H1 (cell line): ENCODE results near the gene PNRC1. TPM values are rescaled to one million over a fixed set of nuclear protein-coding genes. Genes with fewer than 3 reads are reported as not detected.
A peak's percentile ranks its signal among the peaks of the same experiment; 100 is the strongest.

Source experiments
- CTCF ChIA-PET: fragments of 300-600 bp; sonication (Branson Sonifier 250); formaldehyde crosslinking; loops from one replicate; lab custom pipeline; 2021; ENCODE audit not compliant: partially characterized antibody; lab: Charles Lee
- POLR2A ChIA-PET: fragments of 300-600 bp; sonication (Branson Sonifier 250); formaldehyde crosslinking; loops from one replicate; lab custom pipeline; 2021; ENCODE audit warnings: inconsistent platforms; ENCODE audit not compliant: partially characterized antibody; lab: Charles Lee
- DNase-seq, 2 experiments: peaks; one replicate each; pipeline versions ENCODE4 v3.0.0 to v3.0.0-alpha.2; 2010 to 2022; ENCODE audit warnings: low spot score in 2 of 2, low read depth in 1 of 2, mixed read lengths in 1 of 2
- FAIRE-seq: peaks from 2 replicates; lab custom pipeline; 2011; peaks lifted over from hg19 to GRCh38; lab: Jason Lieb, UNC
- H2AFZ ChIP-seq: 2 replicates; pipeline ENCODE4 v1.8.1; 2012; ENCODE audit warnings: low read length, inconsistent platforms
- H2AK5ac ChIP-seq: 2 replicates; pipeline ENCODE4 v1.6.1; 2013; ENCODE audit warnings: low read depth, low read length
- H2BK120ac ChIP-seq: replicated peaks from 2 replicates; pipeline ENCODE3; 2013; ENCODE audit warnings: low read depth, low read length, inconsistent platforms
- H2BK12ac ChIP-seq: 2 replicates; pipeline ENCODE4 v1.6.1; 2013; ENCODE audit warnings: low read depth, low read length
- H2BK15ac ChIP-seq: 2 replicates; pipeline ENCODE4 v1.6.1; 2013; ENCODE audit warnings: low read length
- H2BK20ac ChIP-seq: 2 replicates; pipeline ENCODE4 v1.6.1; 2013; ENCODE audit warnings: low read length
- H2BK5ac ChIP-seq: 2 replicates; pipeline ENCODE4 v1.6.1; 2013; ENCODE audit warnings: low read depth, low read length
- H3K14ac ChIP-seq: 2 replicates; pipeline ENCODE4 v1.6.1; 2013; ENCODE audit warnings: inconsistent platforms; ENCODE audit not compliant: insufficient read length
- H3K18ac ChIP-seq: 2 replicates; pipeline ENCODE4 v1.6.1; 2013; ENCODE audit warnings: low read length; ENCODE audit errors: extremely low read depth
- H3K23ac ChIP-seq: 2 replicates; pipeline ENCODE4 v1.6.1; 2013; ENCODE audit warnings: inconsistent platforms; ENCODE audit not compliant: insufficient read length
- H3K23me2 ChIP-seq: 2 replicates; pipeline ENCODE4 v1.6.1; 2013; ENCODE audit warnings: low read depth, low read length
- H3K27ac ChIP-seq: 2 replicates; pipeline ENCODE4 v1.6.1; 2011; ENCODE audit warnings: low read depth, low read length, inconsistent platforms
- H3K27me3 ChIP-seq, 4 experiments: replicated peaks in 1 of 4; 1 replicate in 1 of 4; 2 replicates in 3 of 4; pipeline versions ENCODE4 v1.6.1 to v1.8.1; 2011 to 2013; ENCODE audit warnings: low read length in 3 of 4, mild to moderate bottlenecking in 3 of 4, inconsistent platforms in 2 of 4, mixed read lengths in 2 of 4, moderate library complexity in 1 of 4; ENCODE audit not compliant: control insufficient read depth in 3 of 4, insufficient read depth in 3 of 4; ENCODE audit errors: extremely low read depth in 1 of 4
- H3K36me3 ChIP-seq, 4 experiments: 2 replicates each; pipeline versions ENCODE4 v1.6.1 to v1.8.1; 2011 to 2013; ENCODE audit warnings: mild to moderate bottlenecking in 4 of 4, low read length in 3 of 4, moderate library complexity in 2 of 4, control low read depth in 1 of 4, inconsistent platforms in 1 of 4; ENCODE audit not compliant: insufficient read depth in 4 of 4, control insufficient read depth in 2 of 4
- H3K4ac ChIP-seq: replicated peaks from 2 replicates; pipeline ENCODE3; 2013; ENCODE audit warnings: low read length, low read depth, mixed read lengths, inconsistent platforms; ENCODE audit not compliant: insufficient read length
- H3K4me1 ChIP-seq, 4 experiments: replicated peaks in 1 of 4; 1 replicate in 1 of 4; 2 replicates in 3 of 4; pipeline versions ENCODE4 v1.6.1 to v1.8.1; 2011 to 2013; ENCODE audit warnings: low read length in 3 of 4, inconsistent platforms in 2 of 4, mixed read lengths in 1 of 4; ENCODE audit not compliant: insufficient read depth in 4 of 4, control insufficient read depth in 3 of 4
- H3K4me2 ChIP-seq, 2 experiments: 2 replicates each; pipeline versions ENCODE4 v1.6.1 to v1.8.1; 2011 to 2013; ENCODE audit warnings: low read depth in 2 of 2, low read length in 2 of 2, control low read depth in 1 of 2, inconsistent platforms in 1 of 2, mild to moderate bottlenecking in 1 of 2; ENCODE audit not compliant: insufficient read depth in 1 of 2
- H3K4me3 ChIP-seq, 4 experiments: fragments of 200-600, 300-600 bp in 1 of 4; sonication (generic), shearing (Covaris generic), sonication (Bioruptor Twin) in 1 of 4; 2 replicates each; pipeline versions ENCODE4 v1.5.1 to v1.8.1; 2011 to 2016; ENCODE audit warnings: low read length in 4 of 4, low read depth in 3 of 4, control low read depth in 2 of 4, inconsistent platforms in 2 of 4, mild to moderate bottlenecking in 2 of 4, mixed read lengths in 1 of 4, moderate library complexity in 1 of 4; ENCODE audit not compliant: insufficient read depth in 2 of 4; ENCODE audit errors: extremely low read depth in 1 of 4
- H3K56ac ChIP-seq: replicated peaks from 2 replicates; pipeline ENCODE3; 2013; ENCODE audit warnings: low read depth, mild to moderate bottlenecking, mixed read lengths, low read length, inconsistent platforms; ENCODE audit not compliant: insufficient read length
- H3K79me1 ChIP-seq: 2 replicates; pipeline ENCODE4 v1.6.1; 2013; ENCODE audit warnings: low read depth, low read length, control low read depth
- H3K79me2 ChIP-seq, 2 experiments: 2 replicates each; pipeline versions ENCODE4 v1.6.1 to v1.8.1; 2012 to 2013; ENCODE audit warnings: low read length in 2 of 2, mild to moderate bottlenecking in 2 of 2, inconsistent platforms in 1 of 2; ENCODE audit not compliant: insufficient read depth in 2 of 2, control insufficient read depth in 1 of 2
- H3K9ac ChIP-seq, 4 experiments: replicated peaks in 1 of 4; 1 replicate in 1 of 4; 2 replicates in 3 of 4; pipeline versions ENCODE4 v1.6.1 to v1.8.1; 2011 to 2013; ENCODE audit warnings: low read depth in 3 of 4, low read length in 3 of 4, control low read depth in 2 of 4, mild to moderate bottlenecking in 2 of 4, moderate library complexity in 2 of 4, inconsistent platforms in 1 of 4; ENCODE audit errors: extremely low read depth in 1 of 4
- H3K9me3 ChIP-seq, 2 experiments: 2 replicates each; pipeline versions ENCODE4 v1.6.1 to v1.8.1; 2012 to 2013; ENCODE audit warnings: mild to moderate bottlenecking in 2 of 2, moderate library complexity in 2 of 2, control low read depth in 1 of 2, inconsistent platforms in 1 of 2, low read depth in 1 of 2, low read length in 1 of 2, mixed read lengths in 1 of 2; ENCODE audit not compliant: insufficient read depth in 2 of 2
- H4K20me1 ChIP-seq, 2 experiments: replicated peaks in 1 of 2; 2 replicates each; pipeline versions ENCODE3 to v1.8.1; 2011 to 2013; ENCODE audit warnings: inconsistent platforms in 2 of 2, low read length in 2 of 2, mild to moderate bottlenecking in 1 of 2; ENCODE audit not compliant: insufficient read depth in 2 of 2, control insufficient read depth in 1 of 2
- H4K5ac ChIP-seq: 2 replicates; pipeline ENCODE4 v1.6.1; 2013; ENCODE audit warnings: low read length, low read depth, mixed read lengths, inconsistent platforms; ENCODE audit not compliant: insufficient read length
- H4K8ac ChIP-seq: 2 replicates; pipeline ENCODE4 v1.8.0; 2013; ENCODE audit warnings: mild to moderate bottlenecking, moderate library complexity, low read length, inconsistent platforms; ENCODE audit not compliant: insufficient read depth; ENCODE audit errors: extremely low read depth
- H4K91ac ChIP-seq: replicated peaks from 2 replicates; pipeline ENCODE3; 2013; ENCODE audit warnings: low read length, mixed read lengths, inconsistent platforms; ENCODE audit not compliant: insufficient read length
- ATF3 ChIP-seq: IDR thresholded peaks from 2 replicates; pipeline ENCODE4 v1.6.1; 2011; ENCODE audit warnings: low read depth, mild to moderate bottlenecking, low read length; ENCODE audit not compliant: insufficient read depth
- BCL11A ChIP-seq, 2 experiments: IDR thresholded peaks; one replicate each; pipeline ENCODE4 v1.6.1; 2011; ENCODE audit warnings: low read depth in 2 of 2, low read length in 2 of 2, mild to moderate bottlenecking in 2 of 2
- CBX5 ChIP-seq: fragments of 300-800, 300-1000 bp; sonication (generic); IDR thresholded peaks from 2 replicates; pipeline ENCODE4 v1.7.1; 2016; ENCODE audit warnings: antibody characterized with exemption, low read length, low read depth
- CHD2 ChIP-seq: IDR thresholded peaks from 2 replicates; pipeline ENCODE4 v1.6.1; 2012; ENCODE audit warnings: low read length, improper control_type of control experiment
- CREB1 ChIP-seq: IDR thresholded peaks from 2 replicates; pipeline ENCODE4 v1.6.1; 2012; ENCODE audit warnings: inconsistent platforms
- EGR1 ChIP-seq: IDR thresholded peaks from 2 replicates; pipeline ENCODE4 v1.6.1; 2011; ENCODE audit warnings: low read depth, low read length, borderline replicate concordance
- EZH2 ChIP-seq: fragments of 200-600 bp; sonication (generic); IDR thresholded peaks from 2 replicates; pipeline ENCODE4 v1.7.1; 2012; ENCODE audit warnings: low read depth, mild to moderate bottlenecking, moderate library complexity, low read length, inconsistent platforms; ENCODE audit not compliant: severe bottlenecking
- KDM1A ChIP-seq: fragments of 200-600, 300-600 bp; sonication (generic); IDR thresholded peaks from 2 replicates; pipeline ENCODE4 v1.7.1; 2016; ENCODE audit warnings: mild to moderate bottlenecking, low read length, borderline replicate concordance
- NRF1 ChIP-seq: IDR thresholded peaks from 2 replicates; pipeline ENCODE4 v1.6.1; 2011; ENCODE audit warnings: mild to moderate bottlenecking, low read depth, low read length, improper control_type of control experiment
- RBBP5 ChIP-seq: IDR thresholded peaks from 2 replicates; pipeline ENCODE4 v1.7.1; 2012; ENCODE audit warnings: low read depth, mild to moderate bottlenecking, inconsistent platforms, low read length, moderate library complexity, borderline replicate concordance
- SP1 ChIP-seq: IDR thresholded peaks from 2 replicates; pipeline ENCODE4 v1.6.1; 2011; ENCODE audit warnings: low read depth, low read length
- SP4 ChIP-seq: IDR thresholded peaks from 2 replicates; pipeline ENCODE4 v1.6.1; 2012; ENCODE audit warnings: low read length, inconsistent platforms
- TAF1 ChIP-seq: IDR thresholded peaks from 2 replicates; pipeline ENCODE4 v1.6.1; 2011; ENCODE audit warnings: mild to moderate bottlenecking, low read depth, low read length
- YY1 ChIP-seq: IDR thresholded peaks from 2 replicates; pipeline ENCODE4 v1.6.1; 2011; ENCODE audit warnings: low read depth, mild to moderate bottlenecking, low read length
- WGBS, 2 experiments: shearing (Covaris generic) in 1 of 2; methylation state at CpG; one replicate each; pipeline versions ENCODE4 v1.1.6 to v1.1.7; 2013 to 2015; ENCODE audit warnings: low lambda C conversion rate in 2 of 2, mixed read lengths in 2 of 2, inconsistent platforms in 1 of 2, low coverage in 1 of 2, missing lambda C conversion rate in 1 of 2; ENCODE audit not compliant: insufficient replicate concordance in 2 of 2, insufficient coverage in 1 of 2, insufficient read length in 1 of 2; ENCODE audit errors: extremely low coverage in 1 of 2, missing lambda C conversion rate in 1 of 2; 5-methylcytosine and 5-hydroxymethylcytosine counted together
- polyA plus RNA-seq, 7 experiments: library from polyadenylated mRNA; depleted of rRNA in 3 of 7; stranded (reverse) in 5 of 7; unstranded in 2 of 7; fragments of >200 nt in 5 of 7; fragments of 200-250 nt in 2 of 7; gene quantifications; 1 replicate in 5 of 7; 2 replicates in 1 of 7; 4 replicates in 1 of 7; pipeline versions ENCODE4 v1.2.1 to v1.2.3, GENCODE V29; 2011 to 2013; ENCODE audit warnings: missing spikeins in 2 of 7, mixed read lengths in 2 of 7
- total RNA-seq: library from RNA; stranded (reverse); fragmentation: NEBNext Ultra II Directional; extraction: Animal tissue kit (Norgen Biotek cat#: 25700); gene quantifications from 2 replicates; pipeline ENCODE4 v1.2.1, GENCODE V29; 2021

PNRC1 gene
- total and polyA plus RNA-seq, 2 of the 8 experiments (the other 6 are each of a cell fraction or from before 2014, with no cell fraction given), result 6.3 to 48.5 TPM

- Histone ChIP-seq H3K36me3 (no peaks in the 10 kb centered on the region), H4K91ac (no peak overlapping the region), H4K5ac (no peak overlapping the region), H3K4me3 (no peak overlapping the region), H3K9ac (no peak overlapping the region), H2BK5ac (no peak overlapping the region), H3K56ac (no peak overlapping the region), H3K18ac (no peak overlapping the region), H2AFZ (0 out of 2 replicates have a peak overlapping the region, but pooled peaks have one; percentile 47), H4K20me1 (no peaks in the 10 kb centered on the region), H2AK5ac (no peak overlapping the region), H3K4ac (no peak overlapping the region), H3K23ac (no peak overlapping the region), H3K27ac (no peak overlapping the region), H3K27me3 (no peaks in the 10 kb centered on the region), H4K8ac (no peak overlapping the region), H3K23me2 (no peaks in the 10 kb centered on the region), H2BK120ac (no peak overlapping the region), H3K9me3 (no peaks in the 10 kb centered on the region), H3K4me1 (no peaks in the 10 kb centered on the region), H2BK20ac (no peak overlapping the region), H3K79me1 (no peaks in the 10 kb centered on the region), H3K79me2 (no peaks in the 10 kb centered on the region), H3K14ac (no peak overlapping the region), H2BK12ac (no peak overlapping the region), H2BK15ac (no peak overlapping the region), H3K4me2 (no peak overlapping the region)
- DNase-seq, result no peak
- WGBS, 2 experiments, result 80% methylated on average over 4 of the region's 4 CpGs; no CpG with 5 or more reads in 1 of the 2 experiments
- POLR2A ChIA-PET, result interaction anchor here (1.4 to 2.7 kb wide), 3 partner anchors 8 to 15 kb away, joined by 3 to 7 read pairs (median 6); partner anchors contain the start of gene PNRC1
- FAIRE-seq, result no peak
- CTCF ChIA-PET, result interaction anchor here (0.7 to 2.6 kb wide), 5 partner anchors 11 to 90 kb away, joined by 3 to 14 read pairs (median 4); no protein-coding TSS in a partner anchor
- TF ChIP-seq SP4, result no peak
- no peak for TF ChIP-seq KDM1A
- TF ChIP-seq BCL11A (IDR thresholded peaks at IDR 0.05; ENCODE audit: low read depth in 2 of 2, low read length in 2 of 2), result no peak
- no peak for TF ChIP-seq CBX5
- TF ChIP-seq CHD2, result no peak
- no peak for TF ChIP-seq EZH2
- TF ChIP-seq NRF1, result no peak
- TF ChIP-seq SP1, result no peak
- TF ChIP-seq RBBP5, result no peak
- TF ChIP-seq YY1, result no peak
- TF ChIP-seq ATF3, result no peak
- no peak for TF ChIP-seq EGR1
- TF ChIP-seq TAF1, result no peak
- no peak for TF ChIP-seq CREB1
Measured at GRCh38 chr6:89073014-89073620, 7.4 kb upstream of the PNRC1 start.
